HG03103 (cell line): ENCODE measurements around the gene CSF3.

Source experiments
- ATAC-seq: cut with Tn5 transposase; IDR thresholded peaks from one replicate; pipeline ENCODE4 v1.9.1; 2021; ENCODE audit warnings: low read depth; ENCODE audit not compliant: unreplicated experiment

CSF3 gene

DNA sequence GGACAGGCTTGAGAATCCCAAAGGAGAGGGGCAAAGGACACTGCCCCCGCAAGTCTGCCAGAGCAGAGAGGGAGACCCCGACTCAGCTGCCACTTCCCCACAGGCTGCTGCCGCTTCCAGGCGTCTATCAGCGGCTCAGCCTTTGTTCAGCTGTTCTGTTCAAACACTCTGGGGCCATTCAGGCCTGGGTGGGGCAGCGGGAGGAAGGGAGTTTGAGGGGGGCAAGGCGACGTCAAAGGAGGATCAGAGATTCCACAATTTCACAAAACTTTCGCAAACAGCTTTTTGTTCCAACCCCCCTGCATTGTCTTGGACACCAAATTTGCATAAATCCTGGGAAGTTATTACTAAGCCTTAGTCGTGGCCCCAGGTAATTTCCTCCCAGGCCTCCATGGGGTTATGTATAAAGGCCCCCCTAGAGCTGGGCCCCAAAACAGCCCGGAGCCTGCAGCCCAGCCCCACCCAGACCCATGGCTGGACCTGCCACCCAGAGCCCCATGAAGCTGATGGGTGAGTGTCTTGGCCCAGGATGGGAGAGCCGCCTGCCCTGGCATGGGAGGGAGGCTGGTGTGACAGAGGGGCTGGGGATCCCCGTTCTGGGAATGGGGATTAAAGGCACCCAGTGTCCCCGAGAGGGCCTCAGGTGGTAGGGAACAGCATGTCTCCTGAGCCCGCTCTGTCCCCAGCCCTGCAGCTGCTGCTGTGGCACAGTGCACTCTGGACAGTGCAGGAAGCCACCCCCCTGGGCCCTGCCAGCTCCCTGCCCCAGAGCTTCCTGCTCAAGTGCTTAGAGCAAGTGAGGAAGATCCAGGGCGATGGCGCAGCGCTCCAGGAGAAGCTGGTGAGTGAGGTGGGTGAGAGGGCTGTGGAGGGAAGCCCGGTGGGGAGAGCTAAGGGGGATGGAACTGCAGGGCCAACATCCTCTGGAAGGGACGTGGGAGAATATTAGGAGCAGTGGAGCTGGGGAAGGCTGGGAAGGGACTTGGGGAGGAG, at the start of gene CSF3:
CSF3 (plus strand) TSS at position 436 of the 993 bp plus-strand sequence; CDS start at position 471, 35 bp downstream.
- no peak for ATAC-seq

- no peak for ATAC-seq
These were observed 48.5 kb upstream of the CSF3 start for GRCh38 chr17:39966771-39967170.

DNA sequence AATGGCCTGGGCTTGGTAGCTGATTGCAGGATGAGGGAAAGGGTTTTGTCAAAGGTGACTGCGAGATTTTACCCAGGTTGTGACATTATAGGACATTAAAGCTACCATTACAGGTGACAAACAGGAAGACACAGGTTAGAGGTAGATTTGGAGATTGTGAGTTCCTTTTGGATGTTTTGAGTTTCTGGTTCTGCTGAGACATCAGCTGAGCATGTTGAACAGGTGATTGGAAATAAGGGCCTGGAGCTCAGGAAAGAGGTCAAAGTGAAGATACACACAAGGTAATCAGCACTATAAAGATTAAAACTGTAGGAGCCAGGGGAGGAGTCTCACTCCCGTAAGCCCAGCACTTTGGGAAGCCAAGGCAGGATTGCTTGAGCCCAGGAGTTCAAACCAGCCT, 46.5 kb upstream of the CSF3 start:
- ATAC-seq, result no peak

GRCh38 chr17:39969375-39969774, 45.9 kb upstream of the CSF3 start:
- no peak for ATAC-seq

DNA sequence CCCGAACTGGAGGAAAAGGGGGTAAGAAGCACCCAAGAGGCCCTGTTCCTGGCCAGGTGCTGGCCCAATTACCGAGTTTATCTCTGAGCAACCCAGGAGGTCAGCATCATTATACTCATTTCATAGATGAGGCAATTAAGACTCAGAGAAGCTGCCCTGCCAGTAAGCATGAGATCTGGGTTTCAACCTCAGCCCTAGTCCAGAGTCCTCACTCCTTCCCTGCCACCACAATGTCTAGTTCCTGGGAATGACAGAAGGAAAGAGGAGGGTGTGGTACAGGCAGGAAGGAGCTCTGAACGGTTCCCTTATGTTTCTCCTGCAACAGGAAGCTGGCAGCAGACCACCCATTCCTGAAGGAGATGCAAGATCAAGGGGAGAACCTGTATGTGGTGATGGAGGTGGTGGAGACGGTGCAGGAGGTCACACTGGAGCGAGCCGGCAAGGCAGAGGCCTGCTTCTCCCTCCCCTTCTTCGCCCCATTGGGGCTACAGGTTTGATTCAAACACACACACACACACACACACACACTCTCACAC, 45.0 kb upstream of the CSF3 start:
- no peak for ATAC-seq

DNA sequence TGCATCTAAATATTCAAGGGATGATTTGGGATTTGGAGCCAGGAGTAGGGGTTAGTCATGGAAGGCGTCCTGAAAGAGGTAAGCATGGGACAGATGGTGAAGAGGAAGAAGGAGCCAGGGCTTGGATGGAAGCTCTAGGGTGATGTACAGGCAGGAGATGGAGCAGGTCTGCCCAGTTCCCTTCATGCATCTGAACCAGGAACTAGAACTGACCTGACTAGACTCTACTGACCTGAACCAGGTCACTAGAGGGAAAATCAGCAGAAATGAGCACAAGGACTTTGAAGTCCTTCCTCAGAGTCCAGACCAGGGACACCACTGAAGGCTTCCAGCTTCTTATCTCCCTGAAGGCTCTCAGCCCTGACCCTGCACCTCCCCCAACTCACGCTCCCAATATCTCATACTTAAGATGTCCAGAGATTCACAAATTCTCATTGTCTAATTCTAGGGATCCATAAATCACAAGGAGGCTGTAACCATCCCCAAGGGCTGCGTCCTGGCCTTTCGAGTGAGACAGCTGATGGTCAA, 44.1 kb upstream of the CSF3 start:
- ATAC-seq, result no peak

DNA sequence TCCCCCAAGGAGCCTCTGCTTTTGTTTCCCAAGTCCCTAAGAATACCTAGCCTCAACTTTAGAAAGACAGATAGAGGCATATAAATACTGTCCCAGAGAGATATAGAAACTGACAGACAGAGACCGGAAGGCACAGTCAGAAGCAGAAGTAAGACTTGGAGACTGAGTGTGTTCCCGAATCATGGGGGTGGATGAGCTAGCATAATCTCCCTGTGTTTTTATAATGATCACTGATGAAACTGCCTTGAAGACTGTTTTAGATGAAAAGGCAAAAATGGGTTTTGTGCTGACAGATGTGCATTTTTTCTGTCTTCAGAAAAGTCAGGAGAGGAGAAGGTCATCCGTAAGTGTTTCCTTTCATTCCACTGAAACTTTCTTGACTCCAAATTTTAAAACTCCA, 43.0 kb upstream of the CSF3 start:
- ATAC-seq, result no peak

DNA sequence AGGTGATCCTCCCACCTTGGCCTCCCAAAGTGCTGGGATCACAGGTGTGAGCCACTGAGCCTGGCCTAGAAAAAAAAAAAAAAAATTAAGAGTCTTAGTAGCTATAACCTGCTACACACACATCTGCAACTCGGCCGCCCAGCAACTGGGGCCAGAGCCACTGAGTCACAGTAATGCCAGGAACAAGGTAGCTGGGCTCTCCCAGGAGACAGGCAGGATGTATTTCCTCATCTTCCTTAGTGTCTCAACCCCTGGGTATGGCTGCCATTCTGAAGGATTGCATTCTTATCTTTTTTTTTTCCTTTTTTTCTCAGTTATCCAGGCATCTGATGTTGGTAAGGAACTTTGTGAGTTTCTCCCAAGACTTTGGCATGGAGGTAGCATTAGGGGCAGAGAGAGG, 41.7 kb upstream of the CSF3 start:
- no peak for ATAC-seq

DNA sequence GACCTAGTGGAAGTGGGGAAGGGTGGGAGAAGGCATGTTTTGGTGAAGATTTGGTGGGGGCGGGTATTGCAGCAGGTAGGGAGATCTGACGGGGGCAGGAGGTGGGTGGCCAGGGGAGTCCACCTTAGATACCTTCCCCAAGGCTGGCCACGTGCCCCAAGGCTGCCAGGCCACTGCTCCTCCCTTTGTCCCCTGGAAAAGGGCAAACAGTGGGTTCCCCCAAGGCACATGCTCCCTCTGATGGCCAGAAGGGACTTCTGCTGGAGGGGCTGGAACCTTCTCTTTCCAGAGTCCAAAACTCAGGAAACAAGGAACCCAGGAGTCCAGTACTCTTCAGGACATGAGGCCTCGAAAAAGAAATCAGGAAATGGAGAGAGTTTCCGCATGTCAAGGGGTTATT, 40.8 kb upstream of the CSF3 start:
- no peak for ATAC-seq

- no peak for ATAC-seq
These were observed 39.4 kb upstream of the CSF3 start for GRCh38 chr17:39975801-39976200.

DNA sequence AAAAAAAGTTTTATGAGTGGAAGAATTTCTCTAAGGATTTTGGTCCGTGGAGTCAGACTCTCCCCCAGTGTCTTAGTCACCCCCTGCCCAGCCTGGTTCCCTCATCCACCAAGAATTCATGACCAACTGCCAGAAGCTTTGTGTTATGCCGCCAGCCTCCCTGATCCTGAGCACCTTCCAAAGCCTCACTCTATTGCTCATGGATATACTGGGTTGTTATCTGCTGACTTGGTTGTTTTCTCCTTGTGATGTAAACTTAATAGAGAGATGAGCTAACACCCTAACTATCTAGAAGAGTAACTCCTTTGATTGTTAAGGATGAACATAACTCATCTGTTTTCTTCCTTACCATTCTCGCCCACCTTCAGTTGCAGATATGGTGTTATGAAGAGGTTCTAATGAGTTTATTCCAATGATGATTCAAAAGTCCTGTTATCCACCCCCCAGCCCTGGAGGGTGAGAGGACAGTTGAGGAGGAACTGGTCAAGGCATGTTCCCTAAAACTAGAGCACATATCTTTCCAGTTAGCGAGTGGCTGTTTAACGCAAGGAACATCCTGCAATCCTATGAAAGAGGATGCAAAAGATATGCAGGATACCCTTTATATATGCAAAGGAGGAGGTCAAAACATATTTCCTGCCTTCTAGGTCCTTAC, 36.1 kb upstream of the CSF3 start:
- no peak for ATAC-seq

DNA sequence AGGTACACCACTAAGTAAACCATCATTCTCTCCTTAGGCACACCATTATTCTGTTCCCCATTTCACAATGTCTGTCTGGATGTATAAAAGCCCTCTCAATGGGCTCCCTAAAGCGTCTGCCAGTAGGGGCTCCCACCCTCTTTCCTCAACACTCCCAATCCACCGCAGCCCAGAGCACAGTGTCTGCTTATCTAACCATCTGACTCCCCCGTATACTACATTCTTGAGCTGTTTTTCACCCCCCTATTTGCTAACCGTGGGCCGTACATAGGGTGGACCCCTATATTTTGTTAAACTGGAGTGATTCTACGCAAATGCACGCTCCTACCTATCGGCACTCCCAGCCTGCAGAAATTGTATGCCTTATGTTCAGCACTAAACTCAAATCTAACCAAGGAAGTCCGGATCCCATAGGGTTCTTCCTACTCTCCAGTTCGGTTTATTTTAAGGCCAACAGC, 35.3 kb upstream of the CSF3 start:
- ATAC-seq, result peak; percentile 11

DNA sequence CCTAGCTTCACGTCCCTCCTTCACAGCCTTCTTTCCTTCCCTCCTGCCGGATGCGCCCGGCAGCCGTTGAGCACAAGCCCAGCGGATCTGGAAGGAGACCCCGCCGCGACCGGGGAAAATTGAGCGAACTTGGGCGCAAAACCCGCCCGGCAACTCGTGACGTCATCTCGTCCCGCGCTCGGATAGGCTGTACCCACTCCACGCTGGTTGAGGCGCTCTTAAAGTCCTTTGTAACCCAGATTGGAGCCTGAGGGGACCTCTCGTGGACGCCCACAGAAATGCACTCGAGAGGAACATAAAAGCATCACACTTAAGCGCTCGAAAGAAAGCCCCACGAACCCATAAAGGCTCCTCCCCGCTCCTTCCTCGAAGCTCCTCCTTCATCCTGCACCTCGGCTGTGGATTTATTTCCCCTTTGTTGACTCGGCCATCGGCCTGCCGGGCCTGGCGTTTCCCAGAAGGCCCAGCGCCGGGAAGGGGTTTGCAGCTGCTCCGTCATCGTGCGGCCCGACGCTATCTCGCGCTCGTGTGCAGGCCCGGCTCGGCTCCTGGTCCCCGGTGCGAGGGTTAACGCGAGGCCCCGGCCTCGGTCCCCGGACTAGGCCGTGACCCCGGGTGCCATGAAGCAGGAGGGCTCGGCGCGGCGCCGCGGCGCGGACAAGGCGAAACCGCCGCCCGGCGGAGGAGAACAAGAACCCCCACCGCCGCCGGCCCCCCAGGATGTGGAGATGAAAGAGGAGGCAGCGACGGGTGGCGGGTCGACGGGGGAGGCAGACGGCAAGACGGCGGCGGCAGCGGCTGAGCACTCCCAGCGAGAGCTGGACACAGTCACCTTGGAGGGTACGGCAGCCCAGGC, 34.7 kb upstream of the CSF3 start, which contains the start of gene PSMD3:
PSMD3 (plus strand) TSS at position 457 of the 856 bp plus-strand sequence; CDS start at position 621, 164 bp downstream.
- ATAC-seq, result peak; percentile 88

GRCh38 chr17:39981207-39981741, 34.0 kb upstream of the CSF3 start:
- ATAC-seq, result no peak

DNA sequence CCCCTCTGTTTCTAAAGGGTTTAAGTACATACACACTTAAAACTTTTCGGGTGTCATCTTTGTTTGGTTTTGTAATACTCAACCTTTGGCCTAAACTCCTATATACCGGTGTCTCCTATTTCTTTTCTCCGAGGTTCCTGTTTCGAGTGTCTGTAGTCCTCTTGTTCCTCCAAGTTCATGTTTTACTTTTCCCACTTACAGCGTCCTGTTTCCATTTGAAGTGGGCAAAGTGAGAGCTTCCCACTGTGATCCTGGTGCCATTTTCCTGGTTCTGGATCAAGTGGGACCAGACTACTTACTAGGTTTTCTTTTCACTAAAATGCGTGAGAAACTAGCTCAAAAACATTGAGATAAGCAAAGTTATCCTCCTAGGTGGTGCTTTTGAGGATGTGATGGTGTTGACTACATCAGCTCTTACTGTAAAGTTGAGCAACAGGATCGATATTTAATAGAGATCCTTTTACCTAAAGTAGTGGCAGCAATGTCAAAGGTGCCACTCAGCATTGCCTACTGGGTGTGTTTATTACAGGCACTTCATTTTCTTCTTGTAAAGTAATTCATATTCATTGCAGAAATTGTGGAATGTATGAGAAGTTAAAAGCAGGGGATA, 33.4 kb upstream of the CSF3 start:
- ATAC-seq, result no peak

DNA sequence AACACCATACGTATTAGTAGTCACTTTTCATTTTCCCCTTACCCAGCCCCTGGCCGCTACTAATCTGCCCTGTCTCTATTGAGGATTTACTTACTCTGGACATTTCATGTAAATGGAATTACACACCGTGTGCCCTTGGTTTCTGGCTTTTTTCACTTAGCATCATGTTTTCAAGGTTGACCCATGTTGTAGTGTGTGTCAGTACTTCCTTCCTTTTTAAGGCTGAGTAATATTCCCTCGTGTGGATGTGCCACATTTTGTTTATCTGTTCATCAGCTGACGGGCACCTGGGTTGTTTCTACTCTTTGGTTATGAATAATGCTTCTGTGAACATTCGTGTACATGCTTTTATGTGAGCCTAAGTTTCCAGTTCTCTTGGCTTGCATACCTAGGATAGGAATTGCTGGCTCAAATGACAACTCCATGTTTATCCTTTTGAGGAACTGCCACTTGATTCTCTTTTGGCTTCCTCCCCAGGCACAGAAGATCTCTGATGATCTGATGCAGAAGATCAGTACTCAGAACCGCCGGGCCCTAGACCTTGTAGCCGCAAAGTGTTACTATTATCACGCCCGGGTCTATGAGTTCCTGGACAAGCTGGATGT, 26.9 kb upstream of the CSF3 start:
- no peak for ATAC-seq

DNA sequence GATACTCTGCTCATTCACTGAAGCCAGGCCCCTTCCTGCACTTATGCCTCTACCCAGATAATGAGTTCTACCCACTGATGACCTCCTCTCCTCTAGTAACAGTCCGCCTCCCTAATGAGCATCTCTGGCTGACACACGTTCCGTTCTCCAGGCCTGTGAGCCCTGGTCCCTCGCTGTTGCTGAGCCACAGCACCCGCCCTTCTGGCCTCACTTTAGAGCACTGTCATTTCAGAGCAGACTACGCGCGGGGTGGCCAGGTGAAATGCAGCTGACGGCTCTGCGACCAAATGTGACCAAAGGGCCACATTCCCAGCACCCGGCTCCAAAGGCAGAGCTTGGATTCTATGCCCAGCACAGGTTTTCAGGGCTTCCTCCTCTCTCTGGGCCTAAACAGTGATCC, 20.8 kb upstream of the CSF3 start:
- ATAC-seq, result no peak

DNA sequence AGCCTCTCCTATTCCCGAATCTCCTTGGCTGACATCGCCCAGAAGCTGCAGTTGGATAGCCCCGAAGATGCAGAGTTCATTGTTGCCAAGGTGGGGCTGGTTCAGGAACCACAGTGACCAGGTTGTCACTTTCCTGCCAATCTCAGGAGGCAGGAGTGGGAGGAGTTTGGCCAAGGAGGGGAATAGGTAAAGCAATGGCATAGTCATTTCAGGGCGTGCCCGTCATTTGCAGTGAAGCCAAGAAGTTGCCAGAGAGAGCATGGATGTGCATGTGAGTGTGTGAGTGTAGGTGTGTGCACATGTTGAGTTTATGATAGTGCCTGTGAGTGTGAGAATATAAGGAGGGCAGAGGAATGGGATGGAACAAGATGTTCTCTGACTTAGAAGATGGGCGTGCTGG, 19.8 kb upstream of the CSF3 start:
- no peak for ATAC-seq

- no peak for ATAC-seq
These were observed 19.1 kb upstream of the CSF3 start for GRCh38 chr17:39996162-39996561.
